Activated naive CD4-positive, alpha-beta T cell treated with anti-CD3 and anti-CD28 coated beads, Interleukin-2, amount 50 U/mL, for 16 hours (primary cell): ENCODE measurements around the gene AGTR1.
"Not testable (repeated sequence)": the region's sequence is repeated elsewhere in the genome, so short reads cannot be mapped to it uniquely, and the experiment has no call there.

ENCODE experiments used
- DNase-seq: peaks from one replicate; pipeline ENCODE4 v3.0.0-alpha.2; 2020

The AGTR1 gene

GRCh38 chr3:148759430-148759829 is 61.7 kb downstream of the AGTR1 start:
- no peak for DNase-seq

GRCh38 chr3:148763156-148763680 is 65.5 kb downstream of the AGTR1 start:
- DNase-seq, result no peak

- DNase-seq, result no peak
Observed at GRCh38 chr3:148763986-148764935, 66.6 kb downstream of the AGTR1 start.

DNA sequence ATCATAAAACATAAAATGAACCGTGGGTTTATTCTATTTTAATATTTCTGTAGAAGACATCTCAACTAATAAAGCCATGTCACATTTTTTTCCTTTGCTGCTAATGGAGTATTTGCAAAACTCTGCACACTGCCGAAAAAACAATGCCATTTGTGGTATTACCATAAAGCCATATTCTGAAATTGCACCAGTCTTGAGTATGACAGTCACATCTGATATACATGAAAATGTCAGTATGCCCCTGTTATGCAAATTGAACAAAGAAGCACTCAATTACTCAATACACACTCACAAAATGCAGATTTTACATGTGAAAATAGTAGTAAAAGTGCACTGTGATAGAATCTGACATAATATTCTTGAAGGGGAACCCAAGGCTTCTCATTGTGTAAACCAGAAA is 74.7 kb downstream of the AGTR1 start:
- no peak for DNase-seq

DNA sequence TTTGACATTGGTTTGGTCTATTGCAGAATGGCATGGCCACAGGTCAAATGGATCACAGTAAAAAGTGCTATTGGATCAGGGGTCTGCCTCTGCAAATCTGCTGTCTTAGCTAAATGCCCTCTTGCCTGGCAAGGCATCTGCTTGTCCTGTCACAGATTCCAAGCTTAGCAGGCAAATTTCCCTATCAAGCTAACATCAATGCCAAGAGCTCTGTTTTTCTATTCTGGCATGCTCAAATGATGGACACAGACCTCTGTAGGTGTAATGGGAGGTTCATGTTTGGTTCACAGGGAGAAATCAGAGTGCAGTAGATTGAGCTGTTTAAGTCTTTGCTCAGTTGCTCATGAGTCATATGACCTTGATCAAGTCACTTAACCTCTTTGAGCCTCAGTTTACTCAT is 75.1 kb downstream of the AGTR1 start:
- DNase-seq, result no peak

DNA sequence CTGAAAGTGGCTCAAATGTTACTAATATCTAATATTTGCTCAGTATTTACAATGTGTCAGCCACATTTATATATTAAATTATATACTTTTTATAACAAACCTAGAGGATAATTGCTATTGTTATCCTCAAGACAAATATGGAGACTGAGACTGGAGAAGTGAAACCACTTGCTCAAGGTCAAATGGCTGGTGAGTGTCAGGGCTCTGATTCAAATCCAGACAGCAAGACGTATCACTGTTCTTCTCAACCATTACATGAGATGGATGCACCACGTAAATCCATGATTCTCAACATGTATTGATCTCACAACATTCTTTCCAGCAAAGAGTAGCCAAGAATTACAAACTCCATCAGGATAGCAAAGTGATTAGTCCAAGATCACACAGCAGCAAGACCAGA is 76.1 kb downstream of the AGTR1 start:
- DNase-seq, result no peak

DNA sequence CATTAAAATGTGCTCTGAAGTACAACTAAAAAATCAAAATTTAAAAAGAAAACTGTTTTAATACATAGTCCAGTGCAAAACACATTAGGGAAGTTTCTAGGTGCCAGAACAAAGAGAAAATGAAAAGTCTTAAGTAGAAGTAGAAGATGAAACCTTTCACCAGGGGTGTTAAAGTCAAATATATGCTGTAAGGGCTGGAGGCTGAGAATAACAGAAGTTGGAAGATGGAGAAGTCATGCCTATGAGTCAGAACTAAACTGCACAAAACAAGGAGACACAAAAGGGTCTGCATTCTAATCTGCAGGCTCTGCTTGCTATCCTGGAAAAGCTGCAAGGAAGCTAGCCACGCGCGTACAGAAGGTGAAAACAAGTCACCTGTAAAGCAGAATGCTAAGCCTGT is 81.2 kb downstream of the AGTR1 start:
- no peak for DNase-seq

- not testable (repeated sequence) for DNase-seq
Observed at GRCh38 chr3:148785026-148785425, 87.3 kb downstream of the AGTR1 start.

GRCh38 chr3:148786159-148786558 is 88.5 kb downstream of the AGTR1 start:
- not testable (repeated sequence) for DNase-seq

- no peak for DNase-seq
Observed at GRCh38 chr3:148789146-148789545, 91.4 kb downstream of the AGTR1 start.

DNA sequence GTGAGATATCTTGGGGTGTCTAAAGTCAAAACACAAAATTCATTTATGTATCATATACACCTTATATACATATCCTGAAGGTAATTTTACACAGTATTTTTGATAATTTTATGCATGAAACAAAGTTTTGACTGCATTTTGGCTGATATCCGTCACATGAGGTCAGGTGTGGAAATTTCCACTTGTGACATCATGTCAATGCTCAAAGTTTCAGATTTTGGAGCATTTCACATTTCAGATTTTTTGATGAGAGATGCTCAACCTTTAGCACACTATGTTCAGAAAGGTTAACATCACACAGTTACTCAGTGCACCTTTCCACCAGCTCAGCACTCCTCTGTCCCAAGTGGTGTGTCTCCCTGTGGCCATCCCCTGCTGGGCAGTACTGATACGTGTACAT is 92.2 kb downstream of the AGTR1 start:
- DNase-seq, result no peak

DNA sequence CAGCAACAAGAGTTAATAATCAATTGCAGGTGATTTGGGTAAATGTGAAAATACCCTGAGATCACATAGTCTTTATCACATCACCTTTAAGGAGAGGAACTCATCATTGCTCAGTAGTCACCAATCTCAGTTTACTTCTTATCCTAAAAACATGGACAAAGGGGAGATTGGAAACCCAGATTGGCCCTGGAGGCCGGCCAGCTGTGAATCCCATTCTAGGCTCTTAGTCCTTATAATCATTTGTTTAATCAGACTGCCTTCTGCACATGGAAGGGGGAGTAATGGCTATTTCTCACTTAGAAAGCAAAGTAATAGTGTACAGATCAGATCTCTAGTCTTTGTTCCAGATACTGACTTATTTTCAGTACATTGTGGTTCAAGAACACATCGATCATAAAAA is 92.7 kb downstream of the AGTR1 start:
- no peak for DNase-seq

- no peak for DNase-seq
Observed at GRCh38 chr3:148790851-148791735, 93.4 kb downstream of the AGTR1 start.

GRCh38 chr3:148791920-148792319 is 94.2 kb downstream of the AGTR1 start:
- no peak for DNase-seq

- DNase-seq, result no peak
Observed at GRCh38 chr3:148792516-148792915, 94.8 kb downstream of the AGTR1 start.
